NCI-H2029 treated with DMSO at 0.1 percent for 48 hours (cell line): ENCODE measurements around the gene INPP5F.
A peak's percentile ranks its signal among the peaks of the same experiment; 100 is the strongest.
"Not testable (repeated sequence)": the region's sequence is repeated elsewhere in the genome, so short reads cannot be mapped to it uniquely, and the experiment has no call there.

ENCODE experiments used
- DNase-seq: peaks from one replicate; lab custom pipeline; 2025; lab: John Stamatoyannopoulos, UW

The INPP5F gene

GRCh38 chr10:119740096-119740495 is 14.2 kb downstream of the INPP5F start:
- no peak for DNase-seq

- DNase-seq, result no peak
These were observed 17.2 kb downstream of the INPP5F start for GRCh38 chr10:119742947-119743648.

GRCh38 chr10:119747940-119748339 is 22.1 kb downstream of the INPP5F start:
- no peak for DNase-seq

- no peak for DNase-seq
These were observed 23.0 kb downstream of the INPP5F start for GRCh38 chr10:119748871-119749270.

GRCh38 chr10:119749455-119749854 is 23.6 kb downstream of the INPP5F start:
- DNase-seq, result no peak

- peak; percentile 51 for DNase-seq
These were observed 24.8 kb downstream of the INPP5F start for GRCh38 chr10:119750391-119751230.

- no peak for DNase-seq
These were observed 27.5 kb downstream of the INPP5F start for GRCh38 chr10:119753309-119753708.

- DNase-seq, result no peak
These were observed 28.2 kb downstream of the INPP5F start for GRCh38 chr10:119754085-119754484.

GRCh38 chr10:119754936-119755335 is 29.1 kb downstream of the INPP5F start:
- no peak for DNase-seq

GRCh38 chr10:119755446-119755845 is 29.6 kb downstream of the INPP5F start:
- DNase-seq, result no peak

- DNase-seq, result no peak
These were observed 32.8 kb downstream of the INPP5F start for GRCh38 chr10:119758448-119759195.

- no peak for DNase-seq
These were observed 34.0 kb downstream of the INPP5F start for GRCh38 chr10:119759832-119760231.

GRCh38 chr10:119761106-119761505 is 35.3 kb downstream of the INPP5F start:
- no peak for DNase-seq

GRCh38 chr10:119762035-119762434 is 36.2 kb downstream of the INPP5F start:
- DNase-seq, result no peak

GRCh38 chr10:119762805-119763798 is 37.3 kb downstream of the INPP5F start:
- DNase-seq, result no peak

GRCh38 chr10:119768455-119769094 is 42.7 kb downstream of the INPP5F start:
- no peak for DNase-seq

- DNase-seq, result no peak
These were observed 44.0 kb downstream of the INPP5F start for GRCh38 chr10:119769886-119770285.

GRCh38 chr10:119770928-119771327 is 45.1 kb downstream of the INPP5F start:
- DNase-seq, result no peak

- no peak for DNase-seq
These were observed 46.5 kb downstream of the INPP5F start for GRCh38 chr10:119772334-119772733.

- not testable (repeated sequence) for DNase-seq
These were observed 47.2 kb downstream of the INPP5F start for GRCh38 chr10:119773041-119773440.

- DNase-seq, result no peak
These were observed 49.7 kb downstream of the INPP5F start for GRCh38 chr10:119775529-119775928.
